DMS53 treated with DMSO at 0.1 percent for 48 hours (cell line): ENCODE measurements around the gene CUL4A.
"Not testable (repeated sequence)": the region's sequence is repeated elsewhere in the genome, so short reads cannot be mapped to it uniquely, and the experiment has no call there.

Experiments
- DNase-seq: peaks from one replicate; lab custom pipeline; 2025; ENCODE audit not compliant: unreplicated experiment; lab: John Stamatoyannopoulos, UW

Gene CUL4A

GRCh38 chr13:113233101-113233500 is 23.7 kb downstream of the CUL4A start:
- no peak for DNase-seq

GRCh38 chr13:113238536-113238935 is 29.1 kb downstream of the CUL4A start:
- DNase-seq = no peak

- DNase-seq = no peak
Observed at GRCh38 chr13:113239357-113239756, 29.9 kb downstream of the CUL4A start.

GRCh38 chr13:113239986-113240385 is 30.6 kb downstream of the CUL4A start:
- DNase-seq = no peak

- not testable (repeated sequence) for DNase-seq
Observed at GRCh38 chr13:113241623-113242022, 32.2 kb downstream of the CUL4A start.

GRCh38 chr13:113243847-113244246 is 34.4 kb downstream of the CUL4A start:
- DNase-seq = no peak

- DNase-seq = no peak
Observed at GRCh38 chr13:113245849-113246796, 36.7 kb downstream of the CUL4A start.

- no peak for DNase-seq
Observed at GRCh38 chr13:113252516-113253095, 43.2 kb downstream of the CUL4A start.

- DNase-seq = not testable (repeated sequence)
Observed at GRCh38 chr13:113257908-113258307, 48.5 kb downstream of the CUL4A start.

- DNase-seq = no peak
Observed at GRCh38 chr13:113258321-113259054, 49.1 kb downstream of the CUL4A start.

GRCh38 chr13:113260996-113261395 is 51.6 kb downstream of the CUL4A start:
- DNase-seq = no peak

GRCh38 chr13:113263016-113263415 is 53.6 kb downstream of the CUL4A start:
- not testable (repeated sequence) for DNase-seq

- DNase-seq = no peak
Observed at GRCh38 chr13:113267642-113268405, 58.4 kb downstream of the CUL4A start.

- no peak for DNase-seq
Observed at GRCh38 chr13:113272031-113272430, 62.6 kb downstream of the CUL4A start.

- no peak for DNase-seq
Observed at GRCh38 chr13:113272701-113273181, 63.3 kb downstream of the CUL4A start.

- no peak for DNase-seq
Observed at GRCh38 chr13:113273321-113273720, 63.9 kb downstream of the CUL4A start.

GRCh38 chr13:113273851-113274590 is 64.6 kb downstream of the CUL4A start:
- DNase-seq = peak; percentile 3

- no peak for DNase-seq
Observed at GRCh38 chr13:113274721-113275120, 65.3 kb downstream of the CUL4A start.

GRCh38 chr13:113275387-113275786 is 66.0 kb downstream of the CUL4A start:
- DNase-seq = no peak

GRCh38 chr13:113280126-113280525 is 70.7 kb downstream of the CUL4A start:
- no peak for DNase-seq
